ENCODE measurements around the gene SCYL2. TPM values are rescaled to one million over a fixed set of nuclear protein-coding genes. Genes with fewer than 3 reads are reported as not detected.
"Not testable (repeated sequence)": the region's sequence is repeated elsewhere in the genome, so short reads cannot be mapped to it uniquely, and the experiment has no call there.

SCYL2 gene
- total RNA-seq, 4 donors from 2014 or later = 47.8 to 68.8 (median 54.9) TPM

- TF ChIP-seq POLR2A (IDR thresholded peaks at IDR 0.05) = no peak
- no peak for TF ChIP-seq CTCF (IDR thresholded peaks at IDR 0.05)
- intact Hi-C loops (cut with DNase I) = no loop called here
- no peak for DNase-seq
- Histone ChIP-seq H3K27ac (no peak overlapping the region), H3K27me3 (no peaks in the 10 kb centered on the region), H3K36me3 (peaks cover 4 to 9% of the 10 kb centered on the region in 2 donors), H3K4me3 (replicated peaks in 1 of 3) (no peak overlapping the region), H3K4me1 (no peaks in the 10 kb centered on the region), H3K9me3 (no peaks in the 10 kb centered on the region)
Measured at GRCh38 chr12:100225491-100225890, 41.5 kb upstream of the SCYL2 start.

- WGBS, 2 donors = 87 to 98% methylated on average over 5 of the region's 5 CpGs
Measured at GRCh38 chr12:100229036-100229635, 37.8 kb upstream of the SCYL2 start.

GRCh38 chr12:100229876-100230275 lies 37.1 kb upstream of the SCYL2 start:
- Histone ChIP-seq H3K27ac (no peak overlapping the region), H3K4me3 (replicated peaks in 1 of 3) (no peak overlapping the region), H3K36me3 (peaks cover 0 to 5% of the 10 kb centered on the region in 2 donors), H3K9me3 (no peaks in the 10 kb centered on the region), H3K4me1 (no peaks in the 10 kb centered on the region), H3K27me3 (no peaks in the 10 kb centered on the region)
- no peak for TF ChIP-seq POLR2A (IDR thresholded peaks at IDR 0.05)
- TF ChIP-seq CTCF (IDR thresholded peaks at IDR 0.05) = no peak
- 80 to 85% methylated on average over 4 of the region's 4 CpGs for WGBS, 2 donors
- DNase-seq = no peak
- intact Hi-C loops (cut with DNase I) = no loop called here

More at GRCh38 chr12:100229036-100229635, 37.8 kb upstream of the SCYL2 start:
- Histone ChIP-seq H3K27me3 (no peaks in the 10 kb centered on the region), H3K4me1 (no peaks in the 10 kb centered on the region), H3K36me3 (peaks cover 0 to 9% of the 10 kb centered on the region in 2 donors), H3K9me3 (no peaks in the 10 kb centered on the region), H3K27ac (no peak overlapping the region), H3K4me3 (replicated peaks in 1 of 3) (no peak overlapping the region)
- no peak for TF ChIP-seq CTCF (IDR thresholded peaks at IDR 0.05)
- TF ChIP-seq POLR2A (IDR thresholded peaks at IDR 0.05) = no peak
- DNase-seq = no peak
- intact Hi-C loops (cut with DNase I) = no loop called here

GRCh38 chr12:100231873-100232272 lies 35.1 kb upstream of the SCYL2 start:
- 78 to 79% methylated on average over 3 of the region's 3 CpGs for WGBS, 2 donors
- H3K36me3 ChIP-seq; H3K9me3 ChIP-seq; intact Hi-C loops (cut with DNase I); DNase-seq; H3K27ac ChIP-seq; H3K4me1 ChIP-seq; H3K27me3 ChIP-seq; H3K4me3 ChIP-seq (replicated peaks in 1 of 3): not testable (repeated sequence)

GRCh38 chr12:100234166-100234565 lies 32.8 kb upstream of the SCYL2 start:
- Histone ChIP-seq H3K4me1 (no peaks in the 10 kb centered on the region), H3K36me3 (no peaks in the 10 kb centered on the region), H3K9me3 (no peaks in the 10 kb centered on the region), H3K27ac (no peak overlapping the region), H3K27me3 (no peaks in the 10 kb centered on the region), H3K4me3 (replicated peaks in 1 of 3) (no peak overlapping the region)
- WGBS, 2 donors = 33 to 56% methylated on average over 3 of the region's 3 CpGs
- DNase-seq = no peak
- intact Hi-C loops (cut with DNase I) = no loop called here
- no peak for TF ChIP-seq POLR2A (IDR thresholded peaks at IDR 0.05)
- no peak for TF ChIP-seq CTCF (IDR thresholded peaks at IDR 0.05)

All from thyroid gland (tissue), 4 donors.